Measurements from ENCODE around the gene FER1L5.
"Not testable (repeated sequence)": the region's sequence is repeated elsewhere in the genome, so short reads cannot be mapped to it uniquely, and the experiment has no call there.

FER1L5 gene

DNA sequence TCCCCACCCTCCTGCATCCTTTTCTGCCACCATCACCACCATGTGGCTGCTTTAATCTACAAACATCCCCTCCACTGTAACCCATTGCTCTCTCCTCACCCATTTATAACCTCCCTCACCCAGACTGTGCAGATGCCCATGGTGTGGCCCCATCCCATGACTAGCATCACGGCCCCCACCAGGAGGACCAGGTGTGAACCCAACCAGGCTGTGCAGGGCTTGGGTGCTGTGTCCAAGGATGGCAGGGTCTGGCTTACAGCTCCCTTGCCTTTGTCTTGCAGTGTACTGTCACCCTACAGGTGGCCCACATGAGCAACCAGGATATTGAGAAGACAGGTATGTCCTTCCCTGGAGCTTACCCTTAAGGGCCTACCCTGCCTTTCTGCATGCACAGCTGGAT, 6.8 kb downstream of the FER1L5 start:
- Histone ChIP-seq H3K4me3 (ENCODE audit: low read length, poor library complexity, severe bottlenecking) (no peak overlapping the region), H3K4me2 (ENCODE audit: low read depth, low read length, poor library complexity, severe bottlenecking) (no peak overlapping the region), H3K9me3 (ENCODE audit: insufficient read depth, low read depth, low read length) (no peaks in the 10 kb centered on the region), H3K9me2 (replicated peaks; ENCODE audit: low read depth, low read length) (no peaks in the 10 kb centered on the region), H3K79me2 (ENCODE audit: insufficient read depth, low read length) (no peaks in the 10 kb centered on the region), H4K20me1 (ENCODE audit: insufficient read depth, low read length, poor library complexity, severe bottlenecking) (no peaks in the 10 kb centered on the region), H3K9ac (ENCODE audit: low read depth, low read length, poor library complexity, severe bottlenecking) (no peak overlapping the region), H2AFZ (ENCODE audit: low read length) (no peak overlapping the region), H3K36me3 (ENCODE audit: insufficient read depth, low read length) (no peaks in the 10 kb centered on the region), H3F3A (ENCODE audit: low read depth) (no peaks in the 10 kb centered on the region), H3K27me3 (ENCODE audit: insufficient read depth, low read length, poor library complexity, severe bottlenecking) (no peaks in the 10 kb centered on the region), H3K4me1 (ENCODE audit: insufficient read depth, low read length, poor library complexity, severe bottlenecking) (no peaks in the 10 kb centered on the region)
- no peak for TF ChIP-seq EZH2phosphoT487 (IDR thresholded peaks at IDR 0.05; ENCODE audit: borderline replicate concordance)
- TF ChIP-seq, protein P1, sequence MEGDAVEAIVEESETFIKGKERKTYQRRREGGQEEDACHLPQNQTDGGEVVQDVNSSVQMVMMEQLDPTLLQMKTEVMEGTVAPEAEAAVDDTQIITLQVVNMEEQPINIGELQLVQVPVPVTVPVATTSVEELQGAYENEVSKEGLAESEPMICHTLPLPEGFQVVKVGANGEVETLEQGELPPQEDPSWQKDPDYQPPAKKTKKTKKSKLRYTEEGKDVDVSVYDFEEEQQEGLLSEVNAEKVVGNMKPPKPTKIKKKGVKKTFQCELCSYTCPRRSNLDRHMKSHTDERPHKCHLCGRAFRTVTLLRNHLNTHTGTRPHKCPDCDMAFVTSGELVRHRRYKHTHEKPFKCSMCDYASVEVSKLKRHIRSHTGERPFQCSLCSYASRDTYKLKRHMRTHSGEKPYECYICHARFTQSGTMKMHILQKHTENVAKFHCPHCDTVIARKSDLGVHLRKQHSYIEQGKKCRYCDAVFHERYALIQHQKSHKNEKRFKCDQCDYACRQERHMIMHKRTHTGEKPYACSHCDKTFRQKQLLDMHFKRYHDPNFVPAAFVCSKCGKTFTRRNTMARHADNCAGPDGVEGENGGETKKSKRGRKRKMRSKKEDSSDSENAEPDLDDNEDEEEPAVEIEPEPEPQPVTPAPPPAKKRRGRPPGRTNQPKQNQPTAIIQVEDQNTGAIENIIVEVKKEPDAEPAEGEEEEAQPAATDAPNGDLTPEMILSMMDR (conservative IDR thresholded peaks at IDR 0.05; ENCODE audit: low read length), result no peak

DNA sequence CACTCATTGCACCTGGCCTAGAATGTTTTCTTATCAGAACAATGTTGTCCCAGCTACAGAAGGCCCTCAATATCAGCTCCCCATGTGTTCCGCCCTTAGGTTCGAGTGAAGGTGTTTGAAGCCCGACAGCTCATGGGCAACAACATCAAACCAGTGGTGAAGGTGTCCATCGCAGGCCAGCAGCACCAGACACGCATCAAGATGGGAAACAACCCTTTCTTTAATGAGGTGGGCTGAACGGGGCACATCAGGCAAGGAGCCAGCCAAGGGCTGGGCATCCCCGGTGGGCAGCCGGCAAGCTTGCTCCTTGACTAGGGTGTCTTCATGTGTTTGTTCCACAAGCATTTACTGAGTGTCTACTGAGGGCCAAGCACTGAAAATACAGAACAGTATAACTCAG, 9.2 kb downstream of the FER1L5 start:
- H2AFZ ChIP-seq (ENCODE audit: low read length), result no peak overlapping the region
- no peaks in the 10 kb centered on the region for H3K4me1 ChIP-seq (ENCODE audit: insufficient read depth, low read length, poor library complexity, severe bottlenecking)

DNA sequence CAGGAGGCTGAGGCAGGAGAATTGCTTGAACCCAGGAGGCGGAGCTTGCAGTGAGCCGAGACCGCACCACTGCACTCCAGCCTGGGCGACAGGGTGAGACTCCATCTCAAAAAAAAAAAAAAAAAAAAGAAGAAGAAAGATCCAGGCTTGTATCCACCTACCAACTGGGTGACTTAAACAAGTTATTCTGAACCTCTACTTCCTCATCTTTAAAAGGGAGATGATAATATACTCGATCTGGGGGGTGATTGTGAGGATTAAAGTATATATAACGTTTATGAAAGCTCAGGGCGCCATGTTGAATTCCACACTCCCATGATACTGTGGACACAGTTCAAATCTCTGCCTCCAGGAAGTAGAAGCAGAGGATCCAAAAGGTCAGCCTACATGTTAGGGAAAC, 12.2 kb downstream of the FER1L5 start:
- not testable (repeated sequence) for H3K4me2 ChIP-seq (ENCODE audit: low read depth, low read length, poor library complexity, severe bottlenecking); H3K9ac ChIP-seq (ENCODE audit: low read depth, low read length, poor library complexity, severe bottlenecking); H3K4me1 ChIP-seq (ENCODE audit: insufficient read depth, low read length, poor library complexity, severe bottlenecking); H2AFZ ChIP-seq (ENCODE audit: low read length); H4K20me1 ChIP-seq (ENCODE audit: insufficient read depth, low read length, poor library complexity, severe bottlenecking); H3K27me3 ChIP-seq (ENCODE audit: insufficient read depth, low read length, poor library complexity, severe bottlenecking); H3F3A ChIP-seq (ENCODE audit: low read depth); H3K36me3 ChIP-seq (ENCODE audit: insufficient read depth, low read length); H3K9me3 ChIP-seq (ENCODE audit: insufficient read depth, low read depth, low read length); H3K9me2 ChIP-seq (replicated peaks; ENCODE audit: low read depth, low read length); H3K79me2 ChIP-seq (ENCODE audit: insufficient read depth, low read length); H3K4me3 ChIP-seq (ENCODE audit: low read length, poor library complexity, severe bottlenecking)

More for the DNA sequence above, 9.2 kb downstream of the FER1L5 start:
- Histone ChIP-seq H3K9me2 (replicated peaks; ENCODE audit: low read depth, low read length) (no peaks in the 10 kb centered on the region), H3K27me3 (ENCODE audit: insufficient read depth, low read length, poor library complexity, severe bottlenecking) (no peaks in the 10 kb centered on the region), H3K4me2 (ENCODE audit: low read depth, low read length, poor library complexity, severe bottlenecking) (no peak overlapping the region), H3F3A (ENCODE audit: low read depth) (no peaks in the 10 kb centered on the region), H3K79me2 (ENCODE audit: insufficient read depth, low read length) (no peaks in the 10 kb centered on the region), H3K36me3 (ENCODE audit: insufficient read depth, low read length) (no peaks in the 10 kb centered on the region), H3K4me3 (ENCODE audit: low read length, poor library complexity, severe bottlenecking) (no peak overlapping the region), H3K9ac (ENCODE audit: low read depth, low read length, poor library complexity, severe bottlenecking) (no peak overlapping the region), H3K9me3 (ENCODE audit: insufficient read depth, low read depth, low read length) (no peaks in the 10 kb centered on the region), H4K20me1 (ENCODE audit: insufficient read depth, low read length, poor library complexity, severe bottlenecking) (no peaks in the 10 kb centered on the region)
- TF ChIP-seq, protein P1 (conservative IDR thresholded peaks at IDR 0.05; ENCODE audit: low read length), result no peak
- TF ChIP-seq EZH2phosphoT487 (IDR thresholded peaks at IDR 0.05; ENCODE audit: borderline replicate concordance), result no peak

DNA sequence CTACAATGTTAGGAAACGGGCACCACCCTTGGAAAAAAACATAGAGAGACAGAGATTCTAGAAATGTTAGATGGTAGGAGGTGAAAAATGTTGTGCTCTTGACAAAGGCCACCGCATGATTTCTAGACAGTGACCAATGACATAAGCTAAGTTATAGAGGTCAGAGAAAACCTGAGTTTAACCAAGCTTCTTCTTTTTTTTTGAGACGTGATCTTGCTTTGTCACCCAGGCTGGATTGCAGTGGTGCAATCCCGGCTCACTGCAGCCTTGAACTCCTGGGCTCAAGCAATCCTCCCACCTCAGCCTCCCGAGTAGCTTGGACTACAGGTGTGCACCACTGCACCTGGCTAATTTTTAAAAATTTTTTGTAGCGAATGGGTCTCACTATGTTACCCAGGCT, 13.0 kb downstream of the FER1L5 start:
- Histone ChIP-seq H3K4me2 (ENCODE audit: low read depth, low read length, poor library complexity, severe bottlenecking) (no peak overlapping the region), H3K9ac (ENCODE audit: low read depth, low read length, poor library complexity, severe bottlenecking) (no peak overlapping the region), H3K79me2 (ENCODE audit: insufficient read depth, low read length) (no peaks in the 10 kb centered on the region), H3K4me1 (ENCODE audit: insufficient read depth, low read length, poor library complexity, severe bottlenecking) (no peaks in the 10 kb centered on the region), H3K9me2 (replicated peaks; ENCODE audit: low read depth, low read length) (no peaks in the 10 kb centered on the region), H3K36me3 (ENCODE audit: insufficient read depth, low read length) (no peaks in the 10 kb centered on the region), H4K20me1 (ENCODE audit: insufficient read depth, low read length, poor library complexity, severe bottlenecking) (no peaks in the 10 kb centered on the region), H2AFZ (ENCODE audit: low read length) (no peak overlapping the region), H3K4me3 (ENCODE audit: low read length, poor library complexity, severe bottlenecking) (no peak overlapping the region), H3K27me3 (ENCODE audit: insufficient read depth, low read length, poor library complexity, severe bottlenecking) (no peaks in the 10 kb centered on the region), H3K9me3 (ENCODE audit: insufficient read depth, low read depth, low read length) (no peaks in the 10 kb centered on the region), H3F3A (ENCODE audit: low read depth) (no peaks in the 10 kb centered on the region)
- no peak for TF ChIP-seq EZH2phosphoT487 (IDR thresholded peaks at IDR 0.05; ENCODE audit: borderline replicate concordance)
- TF ChIP-seq, protein P1 (conservative IDR thresholded peaks at IDR 0.05; ENCODE audit: low read length), result no peak

Measured in Loucy (cell line).